Left ventricle myocardium inferior (tissue), 1 donor: ENCODE measurements around the gene HLA-C. TPM values are rescaled to one million over a fixed set of nuclear protein-coding genes. Genes with fewer than 3 reads are reported as not detected.
"Not testable (repeated sequence)": the region's sequence is repeated elsewhere in the genome, so short reads cannot be mapped to it uniquely, and the experiment has no call there.

Source experiments
- DNase-seq: peaks from one replicate; pipeline ENCODE4 v3.0.0-alpha.2; 2020
- H3K27ac ChIP-seq: fragments of 200-600 bp; replicated peaks from 2 replicates; pipeline ENCODE4 v1.8.0; 2021
- H3K27me3 ChIP-seq: fragments of 200-600 bp; 2 replicates; pipeline ENCODE4 v1.8.0; 2021; ENCODE audit warnings: low read depth
- H3K36me3 ChIP-seq: fragments of 200-600 bp; 2 replicates; pipeline ENCODE4 v1.8.0; 2021
- H3K4me1 ChIP-seq: fragments of 200-600 bp; 2 replicates; pipeline ENCODE4 v1.8.0; 2021
- H3K4me3 ChIP-seq: fragments of 200-600 bp; 2 replicates; pipeline ENCODE4 v1.8.0; 2021; ENCODE audit warnings: mild to moderate bottlenecking, moderate library complexity
- H3K9me3 ChIP-seq: fragments of 200-600 bp; replicated peaks from 2 replicates; pipeline ENCODE4 v1.8.0; 2021
- intact Hi-C: fragments of 100-400 bp; cut with micrococcal nuclease; formaldehyde crosslinking; loops from one replicate; pipeline ENCODE4 v1.11.0; 2022
- total RNA-seq: library from RNA; stranded (reverse); fragmentation: NEBNext Ultra II Directional; extraction: Animal tissue kit (Norgen Biotek cat#: 25700); gene quantifications from one replicate; pipeline ENCODE4 v1.2.1, GENCODE V29; 2021
- TF ChIP-seq, protein P1 (sequence below): fragments of 200-600 bp; IDR thresholded peaks from 2 replicates; pipeline ENCODE4 v1.8.0; 2021; ENCODE audit warnings: antibody characterized with exemption, mild to moderate bottlenecking, borderline replicate concordance
- donor health status: DM: no; HTN: yes; CAD: no; lungs with severe emphysema.

The HLA-C gene
- total RNA-seq, 1 donor from 2014 or later = 170 TPM

DNA sequence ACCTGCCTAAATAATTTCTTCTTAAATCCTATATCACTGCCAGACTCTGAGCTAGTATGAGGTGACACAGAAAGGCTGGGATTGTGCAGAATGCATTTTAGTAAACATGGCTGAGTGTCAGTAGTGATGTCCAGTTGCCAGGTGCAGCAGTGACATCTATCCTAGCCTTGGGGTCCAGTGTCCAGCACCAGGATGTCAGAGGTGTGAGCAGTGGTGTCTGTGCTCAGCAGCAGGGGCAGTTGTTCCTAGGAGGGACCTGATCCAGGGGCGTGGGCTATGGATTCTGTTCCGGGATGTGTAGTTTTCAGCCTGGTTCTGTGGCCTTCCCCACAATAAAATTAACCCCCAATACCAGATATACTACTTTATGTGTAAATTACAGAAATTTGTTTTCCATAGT lies 6.0 kb downstream of the HLA-C start:
- Histone ChIP-seq H3K27ac (no peak overlapping the region), H3K4me1 (no peaks in the 10 kb centered on the region), H3K4me3 (no peak overlapping the region), H3K27me3 (no peaks in the 10 kb centered on the region), H3K36me3 (no peaks in the 10 kb centered on the region), H3K9me3 (peaks cover 6% of the 10 kb centered on the region)
- intact Hi-C loops = no loop called here
- DNase-seq = no peak
- TF ChIP-seq, protein P1, sequence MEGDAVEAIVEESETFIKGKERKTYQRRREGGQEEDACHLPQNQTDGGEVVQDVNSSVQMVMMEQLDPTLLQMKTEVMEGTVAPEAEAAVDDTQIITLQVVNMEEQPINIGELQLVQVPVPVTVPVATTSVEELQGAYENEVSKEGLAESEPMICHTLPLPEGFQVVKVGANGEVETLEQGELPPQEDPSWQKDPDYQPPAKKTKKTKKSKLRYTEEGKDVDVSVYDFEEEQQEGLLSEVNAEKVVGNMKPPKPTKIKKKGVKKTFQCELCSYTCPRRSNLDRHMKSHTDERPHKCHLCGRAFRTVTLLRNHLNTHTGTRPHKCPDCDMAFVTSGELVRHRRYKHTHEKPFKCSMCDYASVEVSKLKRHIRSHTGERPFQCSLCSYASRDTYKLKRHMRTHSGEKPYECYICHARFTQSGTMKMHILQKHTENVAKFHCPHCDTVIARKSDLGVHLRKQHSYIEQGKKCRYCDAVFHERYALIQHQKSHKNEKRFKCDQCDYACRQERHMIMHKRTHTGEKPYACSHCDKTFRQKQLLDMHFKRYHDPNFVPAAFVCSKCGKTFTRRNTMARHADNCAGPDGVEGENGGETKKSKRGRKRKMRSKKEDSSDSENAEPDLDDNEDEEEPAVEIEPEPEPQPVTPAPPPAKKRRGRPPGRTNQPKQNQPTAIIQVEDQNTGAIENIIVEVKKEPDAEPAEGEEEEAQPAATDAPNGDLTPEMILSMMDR = no peak

DNA sequence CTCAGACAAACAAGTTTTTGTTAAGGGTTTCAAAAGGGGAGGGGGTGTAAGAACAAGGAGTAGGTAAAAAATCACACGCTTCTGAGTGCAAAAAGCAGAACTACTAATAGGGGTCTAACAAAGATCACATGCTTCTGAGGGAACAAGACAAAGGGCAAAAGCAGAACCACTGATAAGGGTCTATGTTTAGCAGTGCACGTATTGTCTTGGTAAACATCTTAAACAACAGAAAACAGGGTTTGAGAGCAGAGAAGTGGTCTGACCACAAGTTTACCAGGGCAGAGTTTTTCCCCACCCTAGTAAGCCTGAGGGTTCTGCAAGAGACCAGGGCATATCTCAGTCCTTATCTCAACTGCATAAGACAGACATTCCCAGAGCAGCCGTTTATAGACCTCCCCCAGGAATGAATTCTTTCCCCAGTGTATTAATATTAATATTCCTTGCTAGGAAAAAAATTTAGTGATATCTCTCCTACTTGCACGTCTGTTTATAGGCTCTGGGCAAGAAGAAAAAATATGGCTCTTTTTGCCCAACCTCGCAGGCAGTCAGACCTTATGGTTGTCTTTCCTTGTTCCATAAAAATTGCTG lies 8.5 kb downstream of the HLA-C start:
- intact Hi-C loops = not testable (repeated sequence)

DNA sequence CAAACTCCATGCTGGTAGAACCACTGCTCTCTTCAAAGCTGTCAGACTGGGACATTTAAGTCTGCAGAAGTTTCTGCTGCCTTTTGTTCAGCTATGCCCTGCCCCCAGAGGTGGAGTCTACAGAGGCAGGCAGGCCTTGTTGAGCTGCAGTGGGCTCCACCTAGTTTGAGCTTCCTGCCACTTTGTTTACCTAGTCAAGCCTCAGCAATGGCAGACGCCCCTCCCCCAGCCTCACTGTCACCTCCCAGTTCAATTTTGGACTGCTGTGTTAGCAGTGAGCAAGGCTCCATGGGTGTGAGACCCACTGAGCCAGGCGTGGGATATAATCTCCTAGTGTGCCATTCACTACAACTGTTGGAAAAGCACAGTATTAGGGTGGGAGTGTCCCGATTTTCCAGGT lies 11.9 kb downstream of the HLA-C start:
- H3K9me3 ChIP-seq, DNase-seq, H3K36me3 ChIP-seq, H3K27ac ChIP-seq, H3K4me3 ChIP-seq, H3K27me3 ChIP-seq, intact Hi-C loops, H3K4me1 ChIP-seq: not testable (repeated sequence)

More for the DNA sequence above, 8.5 kb downstream of the HLA-C start:
- DNase-seq, H3K27ac ChIP-seq, H3K36me3 ChIP-seq, H3K4me3 ChIP-seq, H3K27me3 ChIP-seq, H3K4me1 ChIP-seq, H3K9me3 ChIP-seq: not testable (repeated sequence)

DNA sequence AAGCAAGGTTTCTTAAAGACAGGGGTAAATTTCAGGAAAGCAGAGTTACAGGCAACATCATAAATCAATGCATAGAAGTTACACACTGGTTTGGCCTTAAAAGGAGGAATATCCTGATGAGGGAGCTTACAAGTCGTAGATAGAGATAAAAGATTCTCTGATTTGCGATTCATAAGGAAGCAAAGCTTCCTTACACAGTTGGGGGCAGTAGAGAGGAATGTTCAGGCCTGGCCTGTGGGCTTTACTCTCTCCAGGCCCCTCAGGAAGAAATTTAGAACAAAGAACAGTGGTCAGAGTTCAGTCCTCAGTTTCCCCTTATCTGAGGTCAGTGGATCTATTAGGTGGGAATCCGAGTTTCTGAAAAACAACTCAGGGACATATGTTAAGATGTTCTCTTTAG lies 19.3 kb downstream of the HLA-C start:
- H3K4me3 ChIP-seq = no peak overlapping the region
- intact Hi-C loops = no loop called here

DNA sequence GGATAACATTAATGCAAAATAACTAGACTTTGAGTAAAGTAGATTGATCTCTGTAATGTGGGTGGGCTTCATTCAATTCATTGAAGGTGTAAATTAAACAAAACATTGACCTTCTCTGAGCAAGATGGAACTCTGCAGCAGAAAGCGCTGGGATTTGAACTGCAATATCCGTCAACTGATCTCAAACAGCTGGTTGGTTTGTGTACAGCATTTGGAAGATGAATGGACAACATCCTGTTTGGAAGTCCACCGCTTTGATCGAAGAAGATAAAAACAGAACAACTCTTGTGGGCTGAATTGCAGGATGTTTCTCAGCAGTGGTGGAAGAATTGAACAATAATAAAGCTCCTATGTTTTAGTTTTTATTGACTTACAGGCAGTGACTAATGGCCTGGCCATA lies 20.6 kb downstream of the HLA-C start:
- TF ChIP-seq, protein P1 = no peak
- H3K9me3 ChIP-seq = peaks cover 25% of the 10 kb centered on the region
- H3K27ac ChIP-seq = no peak overlapping the region
- intact Hi-C loops = no loop called here
- H3K4me3 ChIP-seq = no peak overlapping the region
- H3K36me3 ChIP-seq = no peaks in the 10 kb centered on the region
- H3K27me3 ChIP-seq = peaks cover 4% of the 10 kb centered on the region
- DNase-seq = no peak
- no peaks in the 10 kb centered on the region for H3K4me1 ChIP-seq

More for the DNA sequence above, 19.3 kb downstream of the HLA-C start:
- Histone ChIP-seq H3K4me1 (no peaks in the 10 kb centered on the region), H3K27ac (no peak overlapping the region), H3K36me3 (no peaks in the 10 kb centered on the region), H3K9me3 (peaks cover 13% of the 10 kb centered on the region), H3K27me3 (peaks cover 4% of the 10 kb centered on the region)
- TF ChIP-seq, protein P1 = no peak
- no peak for DNase-seq

DNA sequence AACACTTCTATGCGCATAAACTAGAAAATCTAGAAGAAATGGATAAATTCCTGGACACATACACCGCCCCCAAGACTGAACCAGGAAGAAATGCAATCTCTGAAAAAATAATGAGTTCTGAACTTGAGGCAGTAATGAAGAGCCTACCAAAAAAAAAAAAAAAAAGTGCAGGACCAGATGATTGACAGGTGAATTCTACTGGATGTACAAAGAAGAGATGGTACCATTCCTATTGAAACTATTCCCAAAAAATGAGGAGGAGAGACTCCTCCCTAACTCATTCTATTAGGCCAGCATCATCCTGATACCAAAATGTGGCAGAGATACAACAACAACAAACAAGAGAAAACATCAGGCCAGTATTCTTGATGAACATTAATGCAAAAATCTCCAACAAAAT lies 22.7 kb downstream of the HLA-C start:
- no peak for DNase-seq
- intact Hi-C loops = no loop called here
- TF ChIP-seq, protein P1 = no peak
- Histone ChIP-seq H3K4me3 (no peak overlapping the region), H3K36me3 (no peaks in the 10 kb centered on the region), H3K9me3 (peaks cover 25% of the 10 kb centered on the region), H3K27me3 (peaks cover 7% of the 10 kb centered on the region), H3K27ac (no peak overlapping the region), H3K4me1 (no peaks in the 10 kb centered on the region)
